ENCODE data around the gene ARHGEF7.
"Not testable (repeated sequence)": the region's sequence is repeated elsewhere in the genome, so short reads cannot be mapped to it uniquely, and the experiment has no call there.

Gene ARHGEF7

GRCh38 chr13:111230385-111230930 is 115.3 kb downstream of the ARHGEF7 start:
- DNase-seq, result no peak

DNA sequence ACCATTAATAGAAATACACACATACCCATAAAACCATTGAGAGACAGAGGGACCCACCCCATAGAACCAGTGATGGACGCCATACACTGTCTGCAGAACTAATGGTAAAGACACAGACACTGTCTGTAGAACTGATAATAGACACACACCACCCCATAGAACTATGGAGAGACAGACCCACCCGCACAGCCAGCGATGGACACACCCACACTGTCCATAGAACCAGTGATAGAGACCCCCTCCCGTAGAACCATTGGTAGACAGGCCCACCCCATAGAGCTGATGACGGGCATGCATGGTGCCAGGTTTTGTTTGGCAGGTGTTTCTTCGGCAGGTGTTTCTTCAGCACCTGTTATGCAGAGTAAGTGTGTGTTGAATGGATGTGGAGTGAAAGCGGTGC is 117.1 kb downstream of the ARHGEF7 start:
- DNase-seq, result no peak

GRCh38 chr13:111233080-111233479 is 118.0 kb downstream of the ARHGEF7 start:
- DNase-seq, result no peak

DNA sequence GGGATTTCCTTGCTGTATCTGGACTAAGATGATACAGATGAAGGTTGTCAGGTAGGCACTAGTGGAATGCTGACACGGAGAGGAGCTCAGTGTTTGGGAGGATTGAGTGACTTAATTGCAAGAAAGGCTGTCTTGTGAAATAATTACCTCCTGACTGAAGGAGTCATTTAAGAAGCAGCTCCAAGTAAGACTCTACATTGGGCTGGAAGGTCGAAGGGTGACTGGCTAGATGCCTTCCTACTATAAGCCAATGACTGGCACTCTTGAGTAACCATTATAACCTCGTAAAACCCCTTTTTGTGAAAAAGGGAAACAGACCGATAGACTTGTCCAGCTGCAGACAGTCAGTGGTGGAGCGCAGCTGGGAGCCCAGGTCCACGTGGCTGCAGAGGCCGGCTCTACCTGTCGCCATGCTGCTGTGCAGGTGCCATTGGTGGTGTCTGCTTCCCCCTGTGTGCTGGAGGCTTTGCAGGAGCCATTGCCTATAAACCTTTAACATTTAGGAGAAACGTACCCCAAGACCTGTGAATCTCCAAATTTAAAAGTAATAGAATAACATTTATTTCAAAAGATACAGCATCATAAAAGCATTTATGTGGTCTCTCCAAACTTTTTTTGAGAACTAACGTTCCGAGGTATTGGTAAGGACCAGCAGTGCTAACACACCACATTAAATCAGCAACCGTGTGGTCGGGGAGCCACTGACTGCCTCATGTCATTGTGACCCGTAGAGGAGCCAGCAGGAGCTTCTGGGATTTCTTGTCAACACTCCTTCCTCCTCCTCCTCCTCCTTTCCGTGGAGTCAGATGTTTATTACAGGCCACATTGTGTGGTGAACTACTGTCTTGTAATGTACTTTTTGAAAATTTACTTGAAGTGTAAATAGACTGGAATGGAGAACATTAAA is 124.9 kb downstream of the ARHGEF7 start:
- no peak for DNase-seq

GRCh38 chr13:111241006-111241755 is 126.1 kb downstream of the ARHGEF7 start:
- no peak for DNase-seq

GRCh38 chr13:111241862-111242261 is 126.8 kb downstream of the ARHGEF7 start:
- DNase-seq, result no peak

DNA sequence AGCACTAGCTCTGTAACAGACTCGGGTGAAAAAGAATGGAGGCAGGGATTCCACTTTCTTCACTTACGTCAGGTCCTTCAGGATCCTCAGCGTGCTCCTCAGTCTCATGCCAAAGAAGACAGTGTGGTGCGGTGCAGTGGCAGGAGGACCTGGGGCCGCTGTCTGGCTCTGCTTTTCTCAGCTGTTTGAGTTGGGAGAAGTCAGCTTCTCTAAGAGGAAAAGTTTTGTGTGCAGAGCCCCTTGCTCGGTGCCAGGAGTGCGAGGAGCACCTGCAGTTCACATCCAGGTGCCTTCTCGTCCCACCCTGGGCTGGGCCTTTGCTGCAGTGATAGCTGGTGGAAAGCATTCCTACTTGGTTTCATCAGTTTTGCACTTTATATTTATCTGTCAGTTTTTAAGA is 127.5 kb downstream of the ARHGEF7 start:
- no peak for DNase-seq

GRCh38 chr13:111243981-111244380 is 128.9 kb downstream of the ARHGEF7 start:
- DNase-seq, result no peak

DNA sequence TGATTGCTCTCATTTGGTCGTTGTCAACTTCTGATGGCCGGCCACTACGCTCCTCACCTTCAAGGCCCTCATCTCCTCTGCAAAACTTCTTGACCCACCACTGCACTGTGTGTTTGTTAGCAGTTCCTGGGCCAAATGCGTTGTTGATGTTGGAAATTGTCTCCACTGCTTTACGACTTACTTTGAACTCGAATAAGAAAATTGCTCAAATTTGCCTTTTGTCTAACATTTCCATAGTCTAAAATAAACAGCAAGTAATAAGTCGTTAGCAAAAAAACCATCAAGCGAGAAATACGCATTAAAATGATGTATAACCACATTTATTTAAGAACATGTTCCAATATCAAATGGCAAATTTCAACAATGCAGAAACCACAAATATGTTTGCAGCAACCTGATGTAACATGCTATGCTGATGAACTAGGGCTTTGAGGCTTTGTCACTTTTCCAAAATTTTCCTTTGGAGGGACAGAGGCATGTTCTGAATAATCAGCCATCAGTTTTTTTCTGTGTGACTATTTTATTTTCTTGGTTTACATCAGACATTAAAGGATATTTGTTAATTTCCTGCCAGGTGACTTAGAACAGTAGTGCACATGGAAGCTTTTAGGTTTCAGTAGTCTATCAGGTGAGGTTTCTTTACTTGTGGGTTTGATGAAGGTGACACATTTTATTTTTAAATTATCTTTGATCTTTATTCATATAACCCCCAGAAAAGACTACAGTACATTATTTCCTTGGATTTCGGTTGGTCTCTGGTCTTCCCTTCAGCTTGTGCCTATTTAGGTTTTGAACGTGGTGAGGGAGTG is 130.7 kb downstream of the ARHGEF7 start:
- DNase-seq, result no peak

DNA sequence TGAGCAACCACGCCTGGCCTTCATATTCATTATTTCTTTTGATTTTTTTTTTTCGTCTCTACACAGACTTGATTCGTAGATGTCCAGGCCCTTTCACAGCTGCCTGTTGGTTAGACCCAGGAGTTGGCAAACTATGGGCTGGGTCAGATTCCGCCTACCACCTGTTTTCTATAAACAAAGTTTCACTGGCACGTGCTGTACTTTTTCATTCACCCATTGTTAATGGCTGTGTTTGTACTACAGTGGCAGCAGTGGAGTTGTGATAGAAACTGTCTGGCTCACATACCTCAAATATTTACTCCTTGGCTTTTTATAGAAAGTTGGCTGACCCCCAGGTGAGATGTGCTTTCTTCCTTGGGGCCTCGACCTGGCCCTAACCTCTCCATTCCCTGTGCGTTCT is 132.4 kb downstream of the ARHGEF7 start:
- peak; percentile 58 for DNase-seq

- no peak for DNase-seq
Measured at GRCh38 chr13:111248822-111249221, 133.7 kb downstream of the ARHGEF7 start.

DNA sequence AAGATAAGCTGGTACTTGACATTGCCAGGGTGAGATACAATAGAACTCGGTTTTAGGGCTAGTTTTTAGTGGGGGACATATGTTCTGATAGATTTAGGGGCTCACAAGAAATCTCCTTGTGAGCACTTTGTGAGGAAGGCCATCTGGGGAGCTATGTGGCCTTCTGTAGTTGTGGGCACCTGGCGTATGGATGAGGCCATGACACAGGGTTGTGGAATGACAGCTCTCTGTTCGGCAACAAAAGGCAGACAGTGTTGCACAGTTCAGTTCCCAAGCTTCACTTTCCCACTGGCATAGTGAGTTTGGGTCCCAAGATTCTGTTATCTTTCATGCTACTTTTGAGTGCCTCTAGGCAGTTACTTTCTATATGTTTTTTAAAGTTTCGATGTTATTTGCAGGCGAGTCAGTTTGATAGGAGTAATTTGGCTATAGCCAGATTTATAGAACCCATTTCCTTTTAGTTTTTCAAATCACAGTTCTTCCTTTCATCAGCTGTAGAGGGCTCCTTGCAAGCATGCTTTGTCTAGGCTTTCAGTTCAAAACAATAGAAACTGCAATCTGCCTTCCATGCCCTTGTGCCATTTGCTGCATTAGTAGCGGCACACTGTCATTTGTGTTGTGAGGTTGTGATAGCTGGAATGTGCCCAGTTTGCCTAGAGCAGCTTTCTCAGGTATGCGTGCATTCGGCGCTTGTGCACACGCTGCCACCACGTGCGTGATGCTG is 134.7 kb downstream of the ARHGEF7 start:
- DNase-seq, result no peak

DNA sequence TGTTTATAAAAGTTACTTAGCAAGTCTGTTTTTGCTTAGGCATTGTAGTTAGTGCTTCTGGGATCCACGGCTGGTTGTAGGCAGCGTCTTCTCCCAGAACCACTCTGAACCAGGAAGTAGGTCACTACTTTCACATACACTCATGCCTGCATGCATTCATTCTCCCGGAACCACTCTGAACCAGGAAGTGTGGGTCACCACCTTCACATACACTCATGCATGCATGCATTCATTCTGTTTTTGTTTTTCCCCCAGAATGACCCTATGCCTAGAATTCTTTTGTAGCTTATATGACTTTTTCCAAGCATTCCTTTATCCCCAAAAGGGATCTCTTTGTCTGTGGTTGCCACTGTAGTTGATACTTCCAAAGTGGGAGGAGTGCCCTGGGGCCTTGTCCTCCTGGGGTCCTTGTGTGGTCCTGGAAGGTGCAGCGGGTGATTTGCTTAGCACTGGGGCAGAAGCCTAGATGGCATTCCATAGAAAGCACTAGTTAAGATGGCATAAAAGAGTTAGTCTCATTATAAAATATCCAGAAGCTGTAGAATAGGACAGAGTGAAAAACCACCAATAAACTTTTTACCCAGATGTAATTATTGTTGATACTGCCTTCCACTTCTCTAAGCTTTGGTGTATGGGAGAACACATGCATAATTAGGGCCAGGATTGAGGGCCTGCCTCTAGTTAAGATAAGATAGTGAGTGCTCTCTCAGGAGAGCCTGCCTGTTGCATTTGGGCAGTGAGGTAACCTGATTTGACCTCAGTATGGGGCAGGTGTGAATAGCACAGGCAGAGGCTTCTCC is 136.7 kb downstream of the ARHGEF7 start:
- no peak for DNase-seq

- DNase-seq, result no peak
Measured at GRCh38 chr13:111252446-111253364, 137.6 kb downstream of the ARHGEF7 start.

- DNase-seq, result no peak
Measured at GRCh38 chr13:111253365-111253872, 138.3 kb downstream of the ARHGEF7 start.

GRCh38 chr13:111255228-111255790 is 140.2 kb downstream of the ARHGEF7 start:
- no peak for DNase-seq

DNA sequence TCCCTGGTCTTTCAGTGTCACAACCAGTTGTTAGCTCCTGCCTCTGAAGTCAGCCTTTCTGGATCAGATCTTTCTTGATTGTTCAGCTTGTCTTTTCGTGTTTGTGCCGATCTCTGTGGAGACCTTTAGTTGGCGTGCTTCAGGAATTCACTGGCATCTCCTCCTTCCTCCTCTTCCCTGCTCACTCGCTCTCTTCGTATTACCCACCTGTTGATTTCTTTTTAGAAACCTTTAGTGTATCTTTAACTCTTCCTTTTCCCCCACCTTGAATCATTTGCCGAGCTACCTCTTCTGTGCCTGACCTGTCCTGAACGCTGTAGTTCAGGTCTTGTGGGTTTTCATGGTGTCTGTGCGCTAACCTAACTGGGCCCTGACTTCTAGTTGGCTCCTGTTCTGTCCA is 141.3 kb downstream of the ARHGEF7 start:
- no peak for DNase-seq

- DNase-seq, result no peak
Measured at GRCh38 chr13:111256946-111257345, 141.8 kb downstream of the ARHGEF7 start.

DNA sequence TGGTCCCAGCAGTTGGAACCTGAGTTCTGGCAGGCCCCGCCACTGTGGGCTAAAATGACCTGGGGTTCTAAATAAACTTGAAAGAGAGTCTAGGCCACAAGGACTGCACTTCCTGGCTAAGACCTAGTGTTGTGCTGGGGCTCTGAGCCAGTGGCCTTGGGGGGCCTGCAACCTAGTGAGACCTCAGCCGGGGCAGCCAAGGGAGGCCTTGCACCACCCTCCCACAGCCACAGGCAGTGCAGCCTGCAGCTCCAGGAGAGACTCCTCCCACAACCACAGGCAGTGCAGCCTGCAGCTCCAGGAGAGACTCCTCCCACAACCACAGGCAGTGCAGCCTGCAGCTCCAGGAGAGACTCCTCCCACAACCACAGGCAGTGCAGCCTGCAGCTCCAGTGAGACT is 142.8 kb downstream of the ARHGEF7 start:
- not testable (repeated sequence) for DNase-seq

DNA sequence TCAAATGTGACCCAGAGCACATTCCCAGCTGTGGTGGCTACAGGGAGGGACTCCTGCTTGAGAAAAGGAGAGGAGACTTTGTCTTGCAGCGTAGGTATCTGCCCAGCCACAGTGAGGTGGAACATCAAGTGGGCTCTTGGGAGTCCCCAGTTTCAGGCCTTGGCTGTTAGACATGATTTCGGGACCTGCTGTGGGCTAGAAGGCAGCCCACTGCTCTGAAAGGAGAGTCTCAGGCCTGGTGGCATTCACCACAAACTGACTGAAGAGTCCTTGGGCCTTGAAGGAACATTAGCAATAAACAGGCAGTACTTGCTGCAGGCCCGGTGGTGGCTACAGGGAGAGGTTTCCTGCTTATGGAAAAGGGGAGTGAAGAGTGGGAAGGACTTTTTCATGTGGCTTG is 143.5 kb downstream of the ARHGEF7 start:
- DNase-seq, result no peak

Measured in right hindlimb (tissue), 1 donor.